ENCODE results near the gene KIF25. TPM values are rescaled to one million over a fixed set of nuclear protein-coding genes. Genes with fewer than 3 reads are reported as not detected.
A peak's percentile ranks its signal among the peaks of the same experiment; 100 is the strongest.

Gene KIF25
- total RNA-seq, 4 donors from 2014 or later = 0.16 to 1.0 TPM; not detected in 2

DNA sequence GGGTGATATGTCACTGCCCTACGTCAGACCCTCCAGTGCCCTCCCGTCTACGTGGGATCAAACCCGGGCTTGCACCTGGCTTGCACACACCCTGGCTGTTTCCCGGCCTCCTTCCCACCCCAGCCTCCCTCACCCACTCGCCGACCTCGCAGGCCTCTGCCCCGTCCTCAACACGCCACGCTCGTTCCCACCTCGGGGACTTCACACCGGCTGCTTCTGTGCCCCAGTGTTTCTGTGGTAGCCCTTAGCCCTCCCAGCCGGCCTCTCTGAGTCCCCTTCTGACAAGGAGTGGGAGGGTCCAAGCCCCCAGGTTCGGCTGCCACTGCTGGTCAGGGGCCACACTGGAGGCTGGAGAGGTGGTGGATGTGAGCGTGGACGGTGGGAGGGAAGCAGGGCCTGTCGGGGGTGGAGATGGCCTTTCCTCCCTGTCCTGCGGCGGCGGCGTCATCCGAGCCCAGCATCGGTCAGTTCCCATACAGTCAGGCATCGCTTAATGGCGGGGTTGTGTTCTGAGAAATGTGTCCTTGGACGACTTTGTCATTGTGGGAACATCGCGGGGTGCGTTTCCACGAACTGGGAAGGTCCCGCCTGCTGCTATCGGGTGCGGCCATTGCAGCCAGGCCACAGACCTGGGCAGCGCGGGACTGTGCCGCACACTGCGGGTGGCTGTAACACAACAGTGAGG is 11.4 kb upstream of the KIF25 start:
- ATAC-seq (no peak), DNase-seq (no peak)
- intact Hi-C loops (cut with DNase I; ENCODE audit: low total_unique reads) = no loop called here
- no peaks in the 10 kb centered on the region for H3K4me1 ChIP-seq
- H3K9me3 ChIP-seq = no peaks in the 10 kb centered on the region
- no peak overlapping the region for H3K27ac ChIP-seq
- H3K36me3 ChIP-seq = no peaks in the 10 kb centered on the region
- TF ChIP-seq POLR2A (IDR thresholded peaks at IDR 0.05) = no peak
- TF ChIP-seq, protein P1, sequence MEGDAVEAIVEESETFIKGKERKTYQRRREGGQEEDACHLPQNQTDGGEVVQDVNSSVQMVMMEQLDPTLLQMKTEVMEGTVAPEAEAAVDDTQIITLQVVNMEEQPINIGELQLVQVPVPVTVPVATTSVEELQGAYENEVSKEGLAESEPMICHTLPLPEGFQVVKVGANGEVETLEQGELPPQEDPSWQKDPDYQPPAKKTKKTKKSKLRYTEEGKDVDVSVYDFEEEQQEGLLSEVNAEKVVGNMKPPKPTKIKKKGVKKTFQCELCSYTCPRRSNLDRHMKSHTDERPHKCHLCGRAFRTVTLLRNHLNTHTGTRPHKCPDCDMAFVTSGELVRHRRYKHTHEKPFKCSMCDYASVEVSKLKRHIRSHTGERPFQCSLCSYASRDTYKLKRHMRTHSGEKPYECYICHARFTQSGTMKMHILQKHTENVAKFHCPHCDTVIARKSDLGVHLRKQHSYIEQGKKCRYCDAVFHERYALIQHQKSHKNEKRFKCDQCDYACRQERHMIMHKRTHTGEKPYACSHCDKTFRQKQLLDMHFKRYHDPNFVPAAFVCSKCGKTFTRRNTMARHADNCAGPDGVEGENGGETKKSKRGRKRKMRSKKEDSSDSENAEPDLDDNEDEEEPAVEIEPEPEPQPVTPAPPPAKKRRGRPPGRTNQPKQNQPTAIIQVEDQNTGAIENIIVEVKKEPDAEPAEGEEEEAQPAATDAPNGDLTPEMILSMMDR (IDR thresholded peaks at IDR 0.05 in 4 of 5, conservative IDR thresholded peaks at IDR 0.05 in 1 of 5) = no peak
- no peaks in the 10 kb centered on the region for H3K27me3 ChIP-seq
- in situ Hi-C loops (cut with MboI; ENCODE audit: low sequenced_read_pairs in 4 of 4) = no loop called here
- no peak overlapping the region for H3K4me3 ChIP-seq

DNA sequence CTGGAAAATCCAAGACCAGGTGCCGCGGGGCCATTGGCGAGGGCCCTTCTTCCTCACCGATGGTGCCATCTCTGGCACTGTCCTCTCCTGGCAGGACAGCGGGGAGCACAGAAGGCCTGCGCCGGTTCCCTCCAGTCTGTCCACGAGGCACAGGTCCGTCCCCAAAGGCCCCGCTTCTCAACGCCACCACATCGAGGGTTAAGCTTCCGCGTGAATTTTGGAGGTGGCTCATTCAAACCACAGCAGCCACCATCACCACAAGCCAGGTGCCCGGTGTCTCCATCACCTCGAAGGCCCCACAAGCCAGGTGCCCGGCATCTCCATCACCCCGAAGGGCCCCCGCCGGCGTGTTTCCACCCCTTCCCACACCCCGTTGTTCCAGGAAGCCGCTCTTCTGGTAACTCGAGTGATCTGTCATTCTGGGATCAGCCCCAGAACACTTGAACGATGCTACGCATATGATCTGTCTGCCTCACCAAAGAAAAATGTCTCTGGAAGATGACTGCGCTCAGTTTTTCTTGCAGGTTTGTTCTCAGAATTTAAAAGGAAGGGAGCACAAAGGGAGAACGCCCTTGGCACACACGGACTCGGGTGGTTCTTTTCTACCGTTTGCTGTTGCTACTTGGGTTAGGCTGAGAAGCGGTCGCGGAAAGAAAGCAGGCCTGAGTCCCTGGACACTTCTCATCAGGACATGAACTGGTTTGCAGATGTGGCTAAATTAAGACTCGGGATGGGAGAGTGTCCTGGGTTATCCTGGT is 9.9 kb upstream of the KIF25 start:
- Histone ChIP-seq H3K4me1 (no peaks in the 10 kb centered on the region), H3K27ac (peak overlapping the region; percentile 52 to 68 (median 66)), H3K36me3 (no peaks in the 10 kb centered on the region), H3K9me3 (no peaks in the 10 kb centered on the region), H3K27me3 (no peaks in the 10 kb centered on the region), H3K4me3 (no peak overlapping the region)
- TF ChIP-seq, protein P1 (IDR thresholded peaks at IDR 0.05 in 4 of 5, conservative IDR thresholded peaks at IDR 0.05 in 1 of 5) = no peak
- TF ChIP-seq POLR2A (IDR thresholded peaks at IDR 0.05) = no peak
- in situ Hi-C loops (cut with MboI; ENCODE audit: low sequenced_read_pairs in 4 of 4) (no loop called here), intact Hi-C loops (cut with DNase I; ENCODE audit: low total_unique reads) (no loop called here)
- ATAC-seq (peak in 1 of 2 donors; percentile 26), DNase-seq (no peak)

DNA sequence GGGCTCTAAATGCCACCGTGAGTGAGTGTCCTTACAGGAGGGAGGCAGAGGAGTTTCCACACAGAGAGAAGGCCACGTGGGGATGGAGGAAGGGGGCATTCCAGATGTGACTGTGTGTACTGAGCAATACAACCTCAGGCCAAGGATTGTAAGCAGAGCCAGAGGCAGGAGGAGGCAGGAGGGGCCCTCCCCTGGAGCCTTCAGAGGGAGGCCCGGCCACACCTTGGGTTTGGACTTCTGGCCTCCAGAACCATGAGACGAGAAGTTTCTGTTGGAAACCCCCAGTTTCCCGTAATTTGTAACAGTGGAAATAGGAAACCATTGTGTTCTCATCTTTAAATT is 9.3 kb upstream of the KIF25 start:
- no peaks in the 10 kb centered on the region for H3K36me3 ChIP-seq
- no peaks in the 10 kb centered on the region for H3K9me3 ChIP-seq
- no peak overlapping the region for H3K4me3 ChIP-seq
- TF ChIP-seq, protein P1 (IDR thresholded peaks at IDR 0.05 in 4 of 5, conservative IDR thresholded peaks at IDR 0.05 in 1 of 5) = no peak
- TF ChIP-seq POLR2A (IDR thresholded peaks at IDR 0.05) = no peak
- in situ Hi-C loops (cut with MboI; ENCODE audit: low sequenced_read_pairs in 4 of 4) (no loop called here), intact Hi-C loops (cut with DNase I; ENCODE audit: low total_unique reads) (no loop called here)
- DNase-seq (no peak), ATAC-seq (peak in 1 of 2 donors; percentile 23)
- H3K27ac ChIP-seq = peak overlapping the region; percentile 52 to 68 (median 66)
- H3K4me1 ChIP-seq = no peaks in the 10 kb centered on the region
- H3K27me3 ChIP-seq = no peaks in the 10 kb centered on the region

DNA sequence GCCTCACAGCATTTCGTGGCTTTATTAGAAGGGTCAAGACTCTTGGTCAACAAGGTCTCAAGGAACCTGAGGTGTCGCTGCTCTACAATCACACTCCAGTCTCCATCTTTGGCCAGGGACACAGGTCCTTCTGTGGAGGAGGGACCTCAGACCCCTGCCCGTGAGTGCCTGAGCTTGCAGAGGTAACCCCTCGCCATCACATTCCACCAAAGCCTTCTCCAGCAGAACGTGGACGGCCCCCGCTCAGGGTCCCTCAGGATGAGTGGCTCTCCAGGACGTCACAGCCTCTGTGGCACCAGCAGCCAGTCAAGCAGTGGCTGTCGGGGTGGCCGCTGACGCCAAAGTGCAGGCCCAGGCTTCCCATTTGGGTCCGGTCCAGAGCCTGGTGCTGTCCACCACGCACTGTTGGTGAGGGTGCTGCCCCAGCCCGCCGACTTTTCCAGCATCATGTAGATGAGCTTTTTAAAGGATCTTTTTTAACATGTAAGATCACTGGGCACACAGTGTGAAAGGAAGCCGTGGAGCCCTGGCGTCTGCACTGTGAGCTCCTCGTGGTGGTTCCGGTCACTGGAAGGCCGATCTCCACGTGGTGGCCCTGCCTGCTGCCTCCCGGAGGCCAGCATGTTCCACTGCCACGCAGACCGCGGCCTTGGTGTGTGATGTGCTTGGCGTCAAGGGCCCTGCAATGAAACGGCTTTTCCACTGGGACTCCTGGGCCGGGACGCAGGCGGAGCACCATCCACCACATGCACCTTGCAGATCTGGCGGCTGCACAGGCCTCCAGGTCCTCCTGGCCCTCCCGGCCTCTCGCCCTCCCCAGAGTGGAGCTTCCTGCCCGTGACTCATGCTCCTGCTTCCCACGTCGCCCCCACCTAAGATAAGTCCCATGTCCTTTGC is 8.3 kb upstream of the KIF25 start:
- no peak for TF ChIP-seq POLR2A (IDR thresholded peaks at IDR 0.05)
- TF ChIP-seq, protein P1 (IDR thresholded peaks at IDR 0.05 in 4 of 5, conservative IDR thresholded peaks at IDR 0.05 in 1 of 5) = no peak

More for the DNA sequence above, 8.3 kb upstream of the KIF25 start:
- DNase-seq = no peak
- Histone ChIP-seq H3K4me3 (no peak overlapping the region), H3K36me3 (no peaks in the 10 kb centered on the region), H3K4me1 (no peaks in the 10 kb centered on the region), H3K27me3 (no peaks in the 10 kb centered on the region), H3K9me3 (no peaks in the 10 kb centered on the region), H3K27ac (peak overlapping the region in 3 of 4 donors; percentile 64 to 68 (median 67))
- intact Hi-C loops (cut with DNase I; ENCODE audit: low total_unique reads) (no loop called here), in situ Hi-C loops (cut with MboI; ENCODE audit: low sequenced_read_pairs in 4 of 4) (no loop called here)
- ATAC-seq = no peak

All from gastrocnemius medialis (tissue), 4 donors.